ENCODE data around the gene RASGRP2. TPM values are rescaled to one million over a fixed set of nuclear protein-coding genes. Genes with fewer than 3 reads are reported as not detected.

RASGRP2 gene
- total and polyA plus RNA-seq, 2 experiments from 2014 or later: 30.1 to 50.4 TPM

DNA sequence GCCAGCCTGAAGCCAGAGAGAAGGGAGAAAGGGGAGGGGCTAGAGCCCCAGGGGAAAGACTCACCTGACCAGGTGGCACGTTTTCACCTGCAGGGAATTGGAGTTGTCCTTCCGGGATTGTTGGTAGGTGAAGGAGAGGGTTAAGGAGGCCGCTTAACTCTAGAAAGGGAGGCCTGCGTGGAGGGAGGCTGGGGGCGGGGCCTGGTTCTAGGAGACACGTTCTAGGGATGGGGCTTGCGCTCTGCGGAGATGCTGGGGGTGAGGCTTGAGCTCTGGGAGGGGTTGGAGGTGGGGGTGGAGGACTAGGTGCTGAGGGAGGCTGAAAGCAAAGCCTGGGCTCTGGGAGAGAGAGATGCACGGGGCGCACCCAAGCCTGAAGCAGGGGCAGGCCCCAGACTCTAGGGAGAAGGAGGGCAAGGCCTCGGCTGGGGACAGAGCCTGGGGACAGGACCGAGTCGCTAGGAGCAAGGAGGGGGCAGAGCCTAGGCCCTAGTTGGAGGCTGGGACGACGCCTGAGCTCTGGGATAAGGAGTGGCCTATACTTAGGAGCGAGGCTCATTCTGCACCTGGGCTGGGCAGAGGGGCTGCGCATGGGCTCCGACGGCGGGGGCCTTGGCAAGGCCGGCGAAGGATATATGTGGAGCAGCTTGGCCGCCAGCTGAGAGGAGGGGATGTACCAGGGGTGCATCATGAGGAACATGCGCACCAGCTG, 2.4 kb downstream of the RASGRP2 start (continued):
- TF ChIP-seq, protein P1, sequence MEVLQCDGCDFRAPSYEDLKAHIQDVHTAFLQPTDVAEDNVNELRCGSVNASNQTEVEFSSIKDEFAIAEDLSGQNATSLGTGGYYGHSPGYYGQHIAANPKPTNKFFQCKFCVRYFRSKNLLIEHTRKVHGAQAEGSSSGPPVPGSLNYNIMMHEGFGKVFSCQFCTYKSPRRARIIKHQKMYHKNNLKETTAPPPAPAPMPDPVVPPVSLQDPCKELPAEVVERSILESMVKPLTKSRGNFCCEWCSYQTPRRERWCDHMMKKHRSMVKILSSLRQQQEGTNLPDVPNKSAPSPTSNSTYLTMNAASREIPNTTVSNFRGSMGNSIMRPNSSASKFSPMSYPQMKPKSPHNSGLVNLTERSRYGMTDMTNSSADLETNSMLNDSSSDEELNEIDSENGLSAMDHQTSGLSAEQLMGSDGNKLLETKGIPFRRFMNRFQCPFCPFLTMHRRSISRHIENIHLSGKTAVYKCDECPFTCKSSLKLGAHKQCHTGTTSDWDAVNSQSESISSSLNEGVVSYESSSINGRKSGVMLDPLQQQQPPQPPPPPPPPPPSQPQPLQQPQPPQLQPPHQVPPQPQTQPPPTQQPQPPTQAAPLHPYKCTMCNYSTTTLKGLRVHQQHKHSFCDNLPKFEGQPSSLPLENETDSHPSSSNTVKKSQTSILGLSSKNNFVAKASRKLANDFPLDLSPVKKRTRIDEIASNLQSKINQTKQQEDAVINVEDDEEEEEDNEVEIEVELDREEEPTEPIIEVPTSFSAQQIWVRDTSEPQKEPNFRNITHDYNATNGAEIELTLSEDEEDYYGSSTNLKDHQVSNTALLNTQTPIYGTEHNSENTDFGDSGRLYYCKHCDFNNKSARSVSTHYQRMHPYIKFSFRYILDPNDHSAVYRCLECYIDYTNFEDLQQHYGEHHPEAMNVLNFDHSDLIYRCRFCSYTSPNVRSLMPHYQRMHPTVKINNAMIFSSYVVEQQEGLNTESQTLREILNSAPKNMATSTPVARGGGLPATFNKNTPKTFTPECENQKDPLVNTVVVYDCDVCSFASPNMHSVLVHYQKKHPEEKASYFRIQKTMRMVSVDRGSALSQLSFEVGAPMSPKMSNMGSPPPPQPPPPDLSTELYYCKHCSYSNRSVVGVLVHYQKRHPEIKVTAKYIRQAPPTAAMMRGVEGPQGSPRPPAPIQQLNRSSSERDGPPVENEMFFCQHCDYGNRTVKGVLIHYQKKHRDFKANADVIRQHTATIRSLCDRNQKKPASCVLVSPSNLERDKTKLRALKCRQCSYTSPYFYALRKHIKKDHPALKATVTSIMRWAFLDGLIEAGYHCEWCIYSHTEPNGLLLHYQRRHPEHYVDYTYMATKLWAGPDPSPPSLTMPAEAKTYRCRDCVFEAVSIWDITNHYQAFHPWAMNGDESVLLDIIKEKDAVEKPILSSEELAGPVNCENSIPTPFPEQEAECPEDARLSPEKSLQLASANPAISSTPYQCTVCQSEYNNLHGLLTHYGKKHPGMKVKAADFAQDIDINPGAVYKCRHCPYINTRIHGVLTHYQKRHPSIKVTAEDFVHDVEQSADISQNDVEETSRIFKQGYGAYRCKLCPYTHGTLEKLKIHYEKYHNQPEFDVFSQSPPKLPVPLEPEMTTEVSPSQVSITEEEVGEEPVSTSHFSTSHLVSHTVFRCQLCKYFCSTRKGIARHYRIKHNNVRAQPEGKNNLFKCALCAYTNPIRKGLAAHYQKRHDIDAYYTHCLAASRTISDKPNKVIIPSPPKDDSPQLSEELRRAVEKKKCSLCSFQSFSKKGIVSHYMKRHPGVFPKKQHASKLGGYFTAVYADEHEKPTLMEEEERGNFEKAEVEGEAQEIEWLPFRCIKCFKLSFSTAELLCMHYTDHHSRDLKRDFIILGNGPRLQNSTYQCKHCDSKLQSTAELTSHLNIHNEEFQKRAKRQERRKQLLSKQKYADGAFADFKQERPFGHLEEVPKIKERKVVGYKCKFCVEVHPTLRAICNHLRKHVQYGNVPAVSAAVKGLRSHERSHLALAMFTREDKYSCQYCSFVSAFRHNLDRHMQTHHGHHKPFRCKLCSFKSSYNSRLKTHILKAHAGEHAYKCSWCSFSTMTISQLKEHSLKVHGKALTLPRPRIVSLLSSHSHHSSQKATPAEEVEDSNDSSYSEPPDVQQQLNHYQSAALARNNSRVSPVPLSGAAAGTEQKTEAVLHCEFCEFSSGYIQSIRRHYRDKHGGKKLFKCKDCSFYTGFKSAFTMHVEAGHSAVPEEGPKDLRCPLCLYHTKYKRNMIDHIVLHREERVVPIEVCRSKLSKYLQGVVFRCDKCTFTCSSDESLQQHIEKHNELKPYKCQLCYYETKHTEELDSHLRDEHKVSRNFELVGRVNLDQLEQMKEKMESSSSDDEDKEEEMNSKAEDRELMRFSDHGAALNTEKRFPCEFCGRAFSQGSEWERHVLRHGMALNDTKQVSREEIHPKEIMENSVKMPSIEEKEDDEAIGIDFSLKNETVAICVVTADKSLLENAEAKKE (CRISPR knock-in tag; IDR thresholded peaks at IDR 0.05): no peak
- TF ChIP-seq POLR2AphosphoS5 (IDR thresholded peaks at IDR 0.05; ENCODE audit: low read depth) (peak; percentile 32; the same call in 1 of the 2 replicates), JUNB (IDR thresholded peaks at IDR 0.05; ENCODE audit: unreplicated experiment) (no peak), STAT1 (IDR thresholded peaks at IDR 0.05; ENCODE audit: unreplicated experiment) (no peak)

- Histone ChIP-seq H3K27me3 (ENCODE audit: insufficient read depth) (peaks cover 34% of the 10 kb centered on the region), H3K9me2 (ENCODE audit: insufficient read depth) (no peaks in the 10 kb centered on the region), H3K4me3 (no peak overlapping the region), H3K27ac (ENCODE audit: low read depth) (no peak overlapping the region), H3K4me1 (ENCODE audit: insufficient read depth) (peaks cover 41% of the 10 kb centered on the region), H3K4me2 (peak overlapping the region; percentile 67; the same call in 1 of the 2 replicates), H4K20me1 (replicated peaks; ENCODE audit: insufficient read depth) (no peaks in the 10 kb centered on the region), H3K79me2 (replicated peaks; ENCODE audit: insufficient read depth) (no peaks in the 10 kb centered on the region), H2AFZ (no peak overlapping the region), H3K36me3 (ENCODE audit: insufficient read depth) (no peaks in the 10 kb centered on the region), H3F3A (replicated peaks; ENCODE audit: low read depth) (peaks cover 10% of the 10 kb centered on the region; the same call in 1 of the 2 replicates)
- peaks cover 35% of the 10 kb centered on the region for H3K4me1 Mint-ChIP-seq
- no peak for ATAC-seq
- H3K4me3 Mint-ChIP-seq: no peak overlapping the region; the same call in 2 of the 3 replicates
- no peak overlapping the region for H3K27ac Mint-ChIP-seq
- H3K36me3 Mint-ChIP-seq (ENCODE audit: low read depth): peaks cover 43% of the 10 kb centered on the region
- no peak for DNase-seq (ENCODE audit: low spot score)
- peaks cover 40% of the 10 kb centered on the region for H3K27me3 Mint-ChIP-seq (ENCODE audit: insufficient read depth, low read depth, poor library complexity)
- no peaks in the 10 kb centered on the region for H3K9me3 Mint-ChIP-seq
- TF ChIP-seq CREB1 (CRISPR knock-in tag; IDR thresholded peaks at IDR 0.05; ENCODE audit: low read depth) (no peak), JUNB (IDR thresholded peaks at IDR 0.05; ENCODE audit: unreplicated experiment) (no peak), EZH2phosphoT487 (IDR thresholded peaks at IDR 0.05; ENCODE audit: unreplicated experiment) (no peak), NANOG (IDR thresholded peaks at IDR 0.05; ENCODE audit: borderline replicate concordance) (no peak), POLR2AphosphoS5 (IDR thresholded peaks at IDR 0.05; ENCODE audit: low read depth) (no peak), EZH2 (IDR thresholded peaks at IDR 0.05; ENCODE audit: low read depth, unreplicated experiment) (no peak), STAT1 (IDR thresholded peaks at IDR 0.05; ENCODE audit: unreplicated experiment) (no peak), ZNF331 (CRISPR knock-in tag; IDR thresholded peaks at IDR 0.05; ENCODE audit: low read depth) (no peak), ZNF114 (CRISPR knock-in tag; IDR thresholded peaks at IDR 0.05) (no peak)
- TF ChIP-seq, protein P2, sequence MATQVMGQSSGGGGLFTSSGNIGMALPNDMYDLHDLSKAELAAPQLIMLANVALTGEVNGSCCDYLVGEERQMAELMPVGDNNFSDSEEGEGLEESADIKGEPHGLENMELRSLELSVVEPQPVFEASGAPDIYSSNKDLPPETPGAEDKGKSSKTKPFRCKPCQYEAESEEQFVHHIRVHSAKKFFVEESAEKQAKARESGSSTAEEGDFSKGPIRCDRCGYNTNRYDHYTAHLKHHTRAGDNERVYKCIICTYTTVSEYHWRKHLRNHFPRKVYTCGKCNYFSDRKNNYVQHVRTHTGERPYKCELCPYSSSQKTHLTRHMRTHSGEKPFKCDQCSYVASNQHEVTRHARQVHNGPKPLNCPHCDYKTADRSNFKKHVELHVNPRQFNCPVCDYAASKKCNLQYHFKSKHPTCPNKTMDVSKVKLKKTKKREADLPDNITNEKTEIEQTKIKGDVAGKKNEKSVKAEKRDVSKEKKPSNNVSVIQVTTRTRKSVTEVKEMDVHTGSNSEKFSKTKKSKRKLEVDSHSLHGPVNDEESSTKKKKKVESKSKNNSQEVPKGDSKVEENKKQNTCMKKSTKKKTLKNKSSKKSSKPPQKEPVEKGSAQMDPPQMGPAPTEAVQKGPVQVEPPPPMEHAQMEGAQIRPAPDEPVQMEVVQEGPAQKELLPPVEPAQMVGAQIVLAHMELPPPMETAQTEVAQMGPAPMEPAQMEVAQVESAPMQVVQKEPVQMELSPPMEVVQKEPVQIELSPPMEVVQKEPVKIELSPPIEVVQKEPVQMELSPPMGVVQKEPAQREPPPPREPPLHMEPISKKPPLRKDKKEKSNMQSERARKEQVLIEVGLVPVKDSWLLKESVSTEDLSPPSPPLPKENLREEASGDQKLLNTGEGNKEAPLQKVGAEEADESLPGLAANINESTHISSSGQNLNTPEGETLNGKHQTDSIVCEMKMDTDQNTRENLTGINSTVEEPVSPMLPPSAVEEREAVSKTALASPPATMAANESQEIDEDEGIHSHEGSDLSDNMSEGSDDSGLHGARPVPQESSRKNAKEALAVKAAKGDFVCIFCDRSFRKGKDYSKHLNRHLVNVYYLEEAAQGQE (IDR thresholded peaks at IDR 0.05; ENCODE audit: unreplicated experiment): no peak
- TF ChIP-seq, protein P3, sequence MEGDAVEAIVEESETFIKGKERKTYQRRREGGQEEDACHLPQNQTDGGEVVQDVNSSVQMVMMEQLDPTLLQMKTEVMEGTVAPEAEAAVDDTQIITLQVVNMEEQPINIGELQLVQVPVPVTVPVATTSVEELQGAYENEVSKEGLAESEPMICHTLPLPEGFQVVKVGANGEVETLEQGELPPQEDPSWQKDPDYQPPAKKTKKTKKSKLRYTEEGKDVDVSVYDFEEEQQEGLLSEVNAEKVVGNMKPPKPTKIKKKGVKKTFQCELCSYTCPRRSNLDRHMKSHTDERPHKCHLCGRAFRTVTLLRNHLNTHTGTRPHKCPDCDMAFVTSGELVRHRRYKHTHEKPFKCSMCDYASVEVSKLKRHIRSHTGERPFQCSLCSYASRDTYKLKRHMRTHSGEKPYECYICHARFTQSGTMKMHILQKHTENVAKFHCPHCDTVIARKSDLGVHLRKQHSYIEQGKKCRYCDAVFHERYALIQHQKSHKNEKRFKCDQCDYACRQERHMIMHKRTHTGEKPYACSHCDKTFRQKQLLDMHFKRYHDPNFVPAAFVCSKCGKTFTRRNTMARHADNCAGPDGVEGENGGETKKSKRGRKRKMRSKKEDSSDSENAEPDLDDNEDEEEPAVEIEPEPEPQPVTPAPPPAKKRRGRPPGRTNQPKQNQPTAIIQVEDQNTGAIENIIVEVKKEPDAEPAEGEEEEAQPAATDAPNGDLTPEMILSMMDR (conservative IDR thresholded peaks at IDR 0.05; ENCODE audit: low read depth in 2 of 2): no peak
Observed at GRCh38 chr11:64739871-64740270, 4.1 kb downstream of the RASGRP2 start.

All from GM23338 (cell line).